K562 (cell line): ENCODE results near the gene MRM2. TPM values are rescaled to one million over a fixed set of nuclear protein-coding genes. Genes with fewer than 3 reads are reported as not detected.

ENCODE experiments used
- ATAC-seq: fragments of 200-7000 bp; cut with Tn5 transposase; 3 replicates; pipeline ENCODE4 v1.9.1; 2020; ENCODE audit warnings: moderate library complexity
- BruUV-seq: library from RNA; stranded (reverse); fragments of 400-500 nt; replicated peaks from 2 replicates; lab custom pipeline; 2021; lab: Mats Ljungman, UMichigan
- CTCF ChIA-PET: fragments of 300-600 bp; formaldehyde crosslinking; extraction: SDS; loops from one replicate; lab custom pipeline; 2021; ENCODE audit warnings: low intra/inter-chr PET ratio; lab: Yijun Ruan, JAX
- POLR2A ChIA-PET: fragments of 300-600, 350-650 bp; sonication (Branson Sonifier 250); formaldehyde crosslinking; extraction: SDS; loops from one replicate; lab custom pipeline; 2021; ENCODE audit warnings: antibody characterized with exemption, inconsistent platforms; lab: Yijun Ruan, JAX
- DNase-seq, 4 experiments: peaks; one replicate each; pipeline versions ENCODE4 v3.0.0 to v3.0.0-alpha.2; 2011 to 2018; ENCODE audit warnings: low spot score in 3 of 4, mixed read lengths in 3 of 4; ENCODE audit errors: extremely low read depth in 1 of 4
- FAIRE-seq: peaks from 2 replicates; lab custom pipeline; 2011; peaks lifted over from hg19 to GRCh38; lab: Jason Lieb, UNC
- H2AFZ ChIP-seq: 2 replicates; pipeline ENCODE4 v1.6.0; 2011; ENCODE audit warnings: low read depth, low read length, control low read depth, inconsistent platforms
- H3K27ac ChIP-seq: fragments of 200-600 bp; 3 replicates; pipeline ENCODE4 v1.8.0; 2011; ENCODE audit warnings: low read depth, mild to moderate bottlenecking, control low read depth, inconsistent platforms, low read length, moderate library complexity, mixed read lengths; ENCODE audit errors: extremely low read depth
- H3K27me3 ChIP-seq, 2 experiments: fragments of 300-600 bp in 1 of 2; 2 replicates in 1 of 2; 3 replicates in 1 of 2; pipeline versions ENCODE4 v1.6.0 to v1.8.0; 2011; ENCODE audit warnings: inconsistent platforms in 2 of 2, low read length in 2 of 2, mild to moderate bottlenecking in 1 of 2, mixed read lengths in 1 of 2, moderate library complexity in 1 of 2; ENCODE audit not compliant: control insufficient read depth in 2 of 2, insufficient read depth in 2 of 2
- H3K36me3 ChIP-seq: fragments of 300-600 bp; 3 replicates; pipeline ENCODE4 v1.8.0; 2011; ENCODE audit warnings: mild to moderate bottlenecking, low read length, inconsistent platforms; ENCODE audit not compliant: control insufficient read depth, insufficient read depth
- H3K4me1 ChIP-seq, 2 experiments: fragments of 200-600 bp in 1 of 2; replicated peaks in 1 of 2; 2 replicates in 1 of 2; 3 replicates in 1 of 2; pipeline versions ENCODE4 v1.5.1 to v1.8.0; 2011; ENCODE audit warnings: inconsistent platforms in 2 of 2, low read length in 2 of 2, mild to moderate bottlenecking in 1 of 2, mixed read lengths in 1 of 2, moderate library complexity in 1 of 2; ENCODE audit not compliant: control insufficient read depth in 2 of 2, insufficient read depth in 2 of 2
- H3K4me2 ChIP-seq: 2 replicates; pipeline ENCODE4 v1.6.1; 2011; ENCODE audit warnings: low read length, control low read depth, inconsistent platforms, mixed read lengths; ENCODE audit not compliant: insufficient read depth
- H3K4me3 ChIP-seq: fragments of 200-600 bp; sonication (generic), shearing (Covaris generic); 2 replicates; pipeline ENCODE4 v1.5.1; 2016; ENCODE audit warnings: control low read depth, inconsistent platforms
- H3K79me2 ChIP-seq: fragments of 200-600 bp; 3 replicates; pipeline ENCODE4 v1.8.0; 2011; ENCODE audit warnings: low read length, inconsistent platforms; ENCODE audit not compliant: control insufficient read depth, insufficient read depth
- H3K9ac ChIP-seq, 2 experiments: 2 replicates each; pipeline versions ENCODE4 v1.6.0 to v1.6.1; 2011; ENCODE audit warnings: low read depth in 2 of 2, low read length in 2 of 2, control low read depth in 1 of 2, inconsistent platforms in 1 of 2, mild to moderate bottlenecking in 1 of 2, mixed read lengths in 1 of 2; ENCODE audit not compliant: insufficient read depth in 1 of 2
- H3K9me1 ChIP-seq: one replicate; pipeline ENCODE4 v1.6.0; 2011; ENCODE audit warnings: inconsistent platforms, mild to moderate bottlenecking, low read length, moderate library complexity; ENCODE audit not compliant: control insufficient read depth, insufficient read depth
- H3K9me3 ChIP-seq: replicated peaks from 2 replicates; pipeline ENCODE4 v1.5.1; 2011; ENCODE audit warnings: low read depth, low read length, inconsistent platforms; ENCODE audit not compliant: control insufficient read depth, insufficient read depth
- H4K20me1 ChIP-seq: replicated peaks from 2 replicates; pipeline ENCODE4 v1.6.1; 2011; ENCODE audit warnings: low read length, inconsistent platforms, mixed read lengths; ENCODE audit not compliant: control insufficient read depth, insufficient read depth
- MECOM ChIP-seq: fragments of 250-450 bp; sonication (Bioruptor Pico); IDR thresholded peaks from 2 replicates; pipeline ENCODE4 v1.8.0; 2022; ENCODE audit warnings: inconsistent platforms
- NR0B1 ChIP-seq: fragments of 450-650 bp; IDR thresholded peaks from one replicate; pipeline ENCODE4 v1.6.1; 2018; ENCODE audit warnings: mild to moderate bottlenecking, moderate library complexity; ENCODE audit not compliant: partially characterized antibody
- POLR2G ChIP-seq: fragments of 200-400 bp; formaldehyde crosslinking; IDR thresholded peaks from 2 replicates; pipeline ENCODE4 v1.6.1; 2017; ENCODE audit warnings: low read depth, mild to moderate bottlenecking, antibody characterized with exemption, low read length, moderate library complexity
- SOX6 ChIP-seq: fragments of 450-650 bp; IDR thresholded peaks from 2 replicates; pipeline ENCODE4 v1.6.1; 2014; ENCODE audit warnings: mild to moderate bottlenecking
- TSC22D4 ChIP-seq: fragments of 450-650 bp; IDR thresholded peaks from 2 replicates; pipeline ENCODE4 v1.6.1; 2016; ENCODE audit warnings: missing genetic modification characterization, missing biosample characterization, control low read depth
- ZFP1 ChIP-seq: fragments of 450-650 bp; formaldehyde crosslinking; IDR thresholded peaks from 2 replicates; pipeline ENCODE4 v1.4.0; 2020; ENCODE audit warnings: mild to moderate bottlenecking, mixed read lengths
- ZFP30 ChIP-seq: fragments of 250-450 bp; sonication (Bioruptor Pico); IDR thresholded peaks from 2 replicates; pipeline ENCODE4 v1.8.0; 2022; ENCODE audit warnings: moderate library complexity, mild to moderate bottlenecking, inconsistent platforms, borderline replicate concordance
- WGBS: fragments of 100-300 bp; shearing (Covaris generic); methylation state at CpG from one replicate; pipeline ENCODE4 v1.1.6; 2016; ENCODE audit warnings: low coverage, mixed read lengths; ENCODE audit not compliant: insufficient coverage; ENCODE audit errors: missing lambda C conversion rate; 5-methylcytosine and 5-hydroxymethylcytosine counted together
- in situ Hi-C: fragments of 300-500 bp; cut with MboI; formaldehyde crosslinking; loops from 4 replicates; pipeline ENCODE4 v1.15.0; 2018; ENCODE audit warnings: inconsistent platforms, mixed read lengths
- intact Hi-C: fragments of 100-400 bp; cut with micrococcal nuclease; formaldehyde crosslinking; loops from 2 replicates; pipeline ENCODE4 v1.14.2; 2022
- polyA plus RNA-seq, 8 experiments: library from polyadenylated mRNA; depleted of rRNA in 4 of 8; stranded (reverse) in 5 of 8; unstranded in 3 of 8; fragments of >200 nt; fragmentation: Nextera tagmentation in 2 of 8; fragmentation: Illumina TruSeq in 1 of 8; extraction: Ambion mirVana in 2 of 8; extraction: Trizol in 1 of 8; gene quantifications; 2 replicates each; pipeline versions ENCODE4 v1.2.1 to v1.2.3, GENCODE V29; 2011 to 2014; ENCODE audit warnings: inconsistent platforms in 1 of 8, missing spikeins in 1 of 8
- total RNA-seq, 7 experiments: library from RNA; depleted of rRNA in 6 of 7; stranded (reverse); fragments of >200 nt in 6 of 7; fragmentation: Illumina TruSeq in 2 of 7; extraction: Trizol in 2 of 7; gene quantifications; 2 replicates each; pipeline versions ENCODE4 v1.2.1 to v1.2.3, GENCODE V29; 2011 to 2021; ENCODE audit warnings: low replicate concordance in 1 of 7

Gene MRM2
- total and polyA plus RNA-seq, 9 of the 15 experiments (the other 6 are each of a cell fraction or from before 2014, with no cell fraction given), result 32.4 to 116 (median 50.5) TPM

DNA sequence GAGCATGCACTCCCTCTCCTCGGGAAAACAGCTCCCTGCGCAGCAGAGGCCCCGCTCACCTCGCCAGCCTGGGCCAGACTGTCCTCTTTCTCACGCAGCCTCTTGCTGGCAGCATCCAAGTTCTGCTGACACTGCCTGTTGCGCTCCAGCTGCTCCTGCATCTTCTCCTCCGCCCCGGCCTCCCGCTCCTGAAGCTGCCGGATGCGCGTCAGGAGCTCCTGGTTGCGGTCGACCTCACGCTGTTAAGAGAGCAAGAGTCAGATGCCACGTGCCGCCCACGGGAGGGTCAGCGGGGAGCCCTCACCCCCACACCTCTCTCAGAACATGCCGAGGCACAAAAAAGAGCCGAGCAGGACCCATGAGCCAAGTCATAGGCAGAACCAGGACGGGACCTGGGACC, 19.5 kb downstream of the MRM2 start:
- ChIA-PET CTCF (no interaction called here), POLR2A (no interaction called here)
- 94% methylated on average over 19 of the region's 22 CpGs for WGBS
- peak; percentile 28; the same call in 1 of the 2 replicates for TF ChIP-seq POLR2G
- TF ChIP-seq MECOM (CRISPR knock-in tag), result no peak
- TF ChIP-seq ZFP1 (CRISPR knock-in tag), result no peak
- no peak for TF ChIP-seq SOX6
- TF ChIP-seq NR0B1, result no peak
- no peak for TF ChIP-seq TSC22D4
- no peak for TF ChIP-seq ZFP30 (CRISPR knock-in tag)
- DNase-seq (no peak), FAIRE-seq (no peak), ATAC-seq (no peak)
- Histone ChIP-seq H3K27ac (no peak overlapping the region), H3K4me1 (peaks cover 0 to under 1% of the 10 kb centered on the region in 2 experiments; a peak in 2 of 5 replicates), H3K4me2 (no peak overlapping the region), H3K9me3 (no peaks in the 10 kb centered on the region), H4K20me1 (peaks cover 2% of the 10 kb centered on the region; the same call in 1 of the 2 replicates), H3K36me3 (peaks cover 81% of the 10 kb centered on the region; the same call in 2 of the 3 replicates), H3K79me2 (peaks cover under 1% of the 10 kb centered on the region; the same call in 1 of the 3 replicates), H3K9me1 (no peaks in the 10 kb centered on the region), H3K27me3 (no peaks in the 10 kb centered on the region), H3K9ac (no peak overlapping the region), H2AFZ (no peak overlapping the region), H3K4me3 (no peak overlapping the region)
- BruUV-seq, result no TSS peak
- in situ Hi-C loops (no loop called here), intact Hi-C loops (no loop called here)
